HL-60 (cell line): ENCODE measurements around the gene PTPRG.

Source experiments
- DNase-seq, 2 experiments: peaks; one replicate each; pipeline ENCODE4 v3.0.0-alpha.2; 2010 to 2020; ENCODE audit warnings: low read depth in 1 of 2, low spot score in 1 of 2
- H3K27ac ChIP-seq: fragments of 250-450 bp; sonication (Bioruptor Pico); replicated peaks from 2 replicates; pipeline ENCODE4 v1.5.1; 2020; ENCODE audit warnings: mild to moderate bottlenecking, moderate library complexity
- H3K27me3 ChIP-seq: fragments of 250-450 bp; sonication (Bioruptor Pico); 2 replicates; pipeline ENCODE4 v1.5.1; 2021; ENCODE audit warnings: mild to moderate bottlenecking, moderate library complexity; ENCODE audit not compliant: insufficient read depth, poor library complexity, severe bottlenecking
- H3K4me3 ChIP-seq: replicated peaks from 2 replicates; pipeline ENCODE4 v1.5.1; 2011; ENCODE audit warnings: mild to moderate bottlenecking, control low read depth, low read length; ENCODE audit not compliant: insufficient read depth
- CTCF ChIP-seq: IDR thresholded peaks from one replicate; pipeline ENCODE4 v1.5.1; 2011; ENCODE audit warnings: low read length, control low read depth, inconsistent platforms; ENCODE audit not compliant: insufficient read depth
- GABPA ChIP-seq: IDR thresholded peaks from 2 replicates; pipeline ENCODE4 v1.6.1; 2012; ENCODE audit warnings: low read depth
- POLR2AphosphoS5 ChIP-seq: IDR thresholded peaks from 2 replicates; pipeline ENCODE4 v1.6.1; 2012; ENCODE audit warnings: low read depth
- REST ChIP-seq: IDR thresholded peaks from 2 replicates; pipeline ENCODE4 v1.6.1; 2012; ENCODE audit warnings: low read depth; ENCODE audit not compliant: insufficient replicate concordance
- SPI1 ChIP-seq: IDR thresholded peaks from 2 replicates; pipeline ENCODE4 v1.6.1; 2012; ENCODE audit warnings: low read depth, mild to moderate bottlenecking, borderline replicate concordance

The PTPRG gene

GRCh38 chr3:61901496-61901895, 340.1 kb downstream of the PTPRG start:
- Histone ChIP-seq H3K27ac (no peak overlapping the region), H3K4me3 (no peak overlapping the region), H3K27me3 (peaks cover 2% of the 10 kb centered on the region)
- TF ChIP-seq SPI1 (no peak), GABPA (no peak), CTCF (no peak), POLR2AphosphoS5 (no peak), REST (no peak)
- DNase-seq: no peak

- no peak for TF ChIP-seq SPI1
- no peak for TF ChIP-seq CTCF
- TF ChIP-seq GABPA: no peak
- no peak for TF ChIP-seq POLR2AphosphoS5
- no peak for TF ChIP-seq REST
- Histone ChIP-seq H3K27ac (no peak overlapping the region), H3K4me3 (no peak overlapping the region), H3K27me3 (peaks cover 2% of the 10 kb centered on the region)
- no peak for DNase-seq
Observed at GRCh38 chr3:61901986-61902385, 340.6 kb downstream of the PTPRG start.

- no peak overlapping the region for H3K27ac ChIP-seq
- peaks cover 2% of the 10 kb centered on the region for H3K27me3 ChIP-seq
- no peak for DNase-seq
- no peak overlapping the region for H3K4me3 ChIP-seq
- no peak for TF ChIP-seq POLR2AphosphoS5
- TF ChIP-seq GABPA: no peak
- TF ChIP-seq SPI1: no peak
- no peak for TF ChIP-seq CTCF
- no peak for TF ChIP-seq REST
Observed at GRCh38 chr3:61903074-61903473, 341.7 kb downstream of the PTPRG start.
